ENCODE results near the gene RAB37. TPM values are rescaled to one million over a fixed set of nuclear protein-coding genes. Genes with fewer than 3 reads are reported as not detected.

The RAB37 gene
- total RNA-seq, 1 experiment from 2014 or later = 8.9 TPM

DNA sequence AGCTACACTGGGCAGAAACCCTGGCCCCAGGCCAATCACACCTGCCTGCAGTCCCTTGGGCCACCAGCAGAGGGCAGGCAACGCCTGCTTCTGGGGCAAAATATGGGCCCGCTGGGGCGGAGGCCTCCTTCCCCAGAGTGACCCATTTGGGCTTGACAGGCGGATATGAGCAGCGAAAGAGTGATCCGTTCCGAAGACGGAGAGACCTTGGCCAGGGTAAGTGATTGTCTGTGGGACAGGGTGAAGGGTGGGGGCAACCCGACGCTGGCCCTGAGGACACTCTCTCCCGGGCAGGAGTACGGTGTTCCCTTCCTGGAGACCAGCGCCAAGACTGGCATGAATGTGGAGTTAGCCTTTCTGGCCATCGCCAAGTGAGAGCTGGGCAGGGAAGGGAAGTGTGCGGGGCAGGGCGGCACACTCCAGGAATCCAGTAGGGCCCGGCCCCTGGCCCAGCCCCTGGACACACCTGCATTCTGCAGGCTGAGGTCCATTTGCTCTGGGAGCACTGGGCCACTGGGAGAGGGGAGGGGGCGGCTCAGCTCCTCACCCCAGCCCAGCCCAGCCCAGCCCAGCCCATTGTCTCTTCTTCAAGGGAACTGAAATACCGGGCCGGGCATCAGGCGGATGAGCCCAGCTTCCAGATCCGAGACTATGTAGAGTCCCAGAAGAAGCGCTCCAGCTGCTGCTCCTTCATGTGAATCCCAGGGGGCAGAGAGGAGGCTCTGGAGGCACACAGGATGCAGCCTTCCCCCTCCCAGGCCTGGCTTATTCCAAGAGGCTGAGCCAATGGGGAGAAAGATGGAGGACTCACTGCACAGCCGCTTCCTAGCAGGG lies 7.9 kb downstream of the RAB37 start:
- H3K4me3 Mint-ChIP-seq = peak overlapping the region; percentile 63

DNA sequence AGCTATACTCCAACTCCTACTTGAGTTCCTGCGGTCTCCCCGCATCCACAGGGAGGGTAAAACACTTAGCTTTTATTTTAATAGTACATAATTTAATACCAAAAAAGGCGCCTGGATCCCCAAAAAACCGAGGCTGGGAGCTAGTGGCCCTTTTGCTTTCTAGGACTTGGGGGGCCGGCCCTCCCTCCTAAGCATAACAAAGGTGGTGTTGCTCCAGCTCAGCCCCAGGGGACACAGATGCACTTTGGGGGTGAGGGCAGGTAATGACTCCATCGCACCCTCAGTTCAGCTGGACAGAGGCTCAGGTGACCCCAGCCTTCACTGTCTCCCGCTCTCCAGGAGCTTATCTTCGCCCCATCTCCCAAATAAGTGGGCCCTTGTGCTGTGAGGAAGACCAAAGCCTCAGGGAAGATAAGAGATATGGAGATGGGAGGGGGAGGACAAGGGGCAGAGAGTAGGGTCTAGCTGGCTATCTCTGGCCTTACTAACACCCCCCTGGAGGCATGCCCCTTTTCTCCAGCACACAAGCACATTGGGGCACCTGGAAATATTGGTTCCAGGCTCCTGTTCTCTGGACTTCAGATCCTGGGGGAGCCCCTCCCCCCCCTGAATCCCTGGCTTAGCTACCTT lies 8.6 kb downstream of the RAB37 start:
- peaks cover 3% of the 10 kb centered on the region; the same call in 1 of the 2 replicates for H3K27me3 Mint-ChIP-seq (ENCODE audit: low read depth)
- no peaks in the 10 kb centered on the region for H3K36me3 Mint-ChIP-seq
- POLR2A ChIA-PET = interaction anchor here (0.8 to 3.0 kb wide), 8 partner anchors 9 to 88 kb away, joined by 3 to 14 read pairs (median 5); partner anchors contain the start of genes NAT9 and RAB37
- H3K4me3 Mint-ChIP-seq = peak overlapping the region; percentile 63
- DNase-seq (ENCODE audit: low spot score) (no peak), ATAC-seq (no peak)
- H3K9me3 Mint-ChIP-seq = peaks cover 7% of the 10 kb centered on the region; the same call in 1 of the 2 replicates
- CTCF ChIA-PET = interaction anchor here (0.7 to 4.5 kb wide), 36 partner anchors 8 to 382 kb away, joined by 3 to 262 read pairs (median 7); partner anchors contain the start of genes FDXR, GRIN2C, NAT9 and RAB37
- no peak overlapping the region for H3K27ac Mint-ChIP-seq
- H3K4me1 Mint-ChIP-seq = peaks cover 55% of the 10 kb centered on the region
- TF ChIP-seq, protein P1, sequence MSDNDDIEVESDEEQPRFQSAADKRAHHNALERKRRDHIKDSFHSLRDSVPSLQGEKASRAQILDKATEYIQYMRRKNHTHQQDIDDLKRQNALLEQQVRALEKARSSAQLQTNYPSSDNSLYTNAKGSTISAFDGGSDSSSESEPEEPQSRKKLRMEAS (CRISPR knock-in tag; IDR thresholded peaks at IDR 0.05) = no peak
- no peak for TF ChIP-seq ZNF317 (CRISPR knock-in tag; IDR thresholded peaks at IDR 0.05; ENCODE audit: borderline replicate concordance, low read depth)
- TF ChIP-seq MYBL2 (CRISPR knock-in tag; IDR thresholded peaks at IDR 0.05) = no peak
- TF ChIP-seq RELA (CRISPR knock-in tag; IDR thresholded peaks at IDR 0.05; ENCODE audit: borderline replicate concordance) = no peak
- no peak for TF ChIP-seq SP1 (CRISPR knock-in tag; conservative IDR thresholded peaks at IDR 0.05)
- no peak for TF ChIP-seq CBFB (CRISPR knock-in tag; IDR thresholded peaks at IDR 0.05; ENCODE audit: low read depth)
- no peak for TF ChIP-seq NFYB (CRISPR knock-in tag; conservative IDR thresholded peaks at IDR 0.05; ENCODE audit: low read depth)
- TF ChIP-seq, protein P2, sequence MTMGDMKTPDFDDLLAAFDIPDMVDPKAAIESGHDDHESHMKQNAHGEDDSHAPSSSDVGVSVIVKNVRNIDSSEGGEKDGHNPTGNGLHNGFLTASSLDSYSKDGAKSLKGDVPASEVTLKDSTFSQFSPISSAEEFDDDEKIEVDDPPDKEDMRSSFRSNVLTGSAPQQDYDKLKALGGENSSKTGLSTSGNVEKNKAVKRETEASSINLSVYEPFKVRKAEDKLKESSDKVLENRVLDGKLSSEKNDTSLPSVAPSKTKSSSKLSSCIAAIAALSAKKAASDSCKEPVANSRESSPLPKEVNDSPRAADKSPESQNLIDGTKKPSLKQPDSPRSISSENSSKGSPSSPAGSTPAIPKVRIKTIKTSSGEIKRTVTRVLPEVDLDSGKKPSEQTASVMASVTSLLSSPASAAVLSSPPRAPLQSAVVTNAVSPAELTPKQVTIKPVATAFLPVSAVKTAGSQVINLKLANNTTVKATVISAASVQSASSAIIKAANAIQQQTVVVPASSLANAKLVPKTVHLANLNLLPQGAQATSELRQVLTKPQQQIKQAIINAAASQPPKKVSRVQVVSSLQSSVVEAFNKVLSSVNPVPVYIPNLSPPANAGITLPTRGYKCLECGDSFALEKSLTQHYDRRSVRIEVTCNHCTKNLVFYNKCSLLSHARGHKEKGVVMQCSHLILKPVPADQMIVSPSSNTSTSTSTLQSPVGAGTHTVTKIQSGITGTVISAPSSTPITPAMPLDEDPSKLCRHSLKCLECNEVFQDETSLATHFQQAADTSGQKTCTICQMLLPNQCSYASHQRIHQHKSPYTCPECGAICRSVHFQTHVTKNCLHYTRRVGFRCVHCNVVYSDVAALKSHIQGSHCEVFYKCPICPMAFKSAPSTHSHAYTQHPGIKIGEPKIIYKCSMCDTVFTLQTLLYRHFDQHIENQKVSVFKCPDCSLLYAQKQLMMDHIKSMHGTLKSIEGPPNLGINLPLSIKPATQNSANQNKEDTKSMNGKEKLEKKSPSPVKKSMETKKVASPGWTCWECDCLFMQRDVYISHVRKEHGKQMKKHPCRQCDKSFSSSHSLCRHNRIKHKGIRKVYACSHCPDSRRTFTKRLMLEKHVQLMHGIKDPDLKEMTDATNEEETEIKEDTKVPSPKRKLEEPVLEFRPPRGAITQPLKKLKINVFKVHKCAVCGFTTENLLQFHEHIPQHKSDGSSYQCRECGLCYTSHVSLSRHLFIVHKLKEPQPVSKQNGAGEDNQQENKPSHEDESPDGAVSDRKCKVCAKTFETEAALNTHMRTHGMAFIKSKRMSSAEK (CRISPR knock-in tag; IDR thresholded peaks at IDR 0.05; ENCODE audit: borderline replicate concordance) = no peak
- no peak for TF ChIP-seq NR1H2 (CRISPR knock-in tag; IDR thresholded peaks at IDR 0.05)

More for the DNA sequence above, 7.9 kb downstream of the RAB37 start:
- Mint-ChIP-seq H3K36me3 (no peaks in the 10 kb centered on the region), H3K27ac (no peak overlapping the region), H3K27me3 (ENCODE audit: low read depth) (0 out of 2 replicates have a peak, but pooled peaks cover under 1% of the 10 kb centered on the region), H3K4me1 (peaks cover 49% of the 10 kb centered on the region), H3K9me3 (peaks cover 7% of the 10 kb centered on the region; the same call in 1 of the 2 replicates)
- POLR2A ChIA-PET = interaction anchor here (0.6 to 3.0 kb wide), 8 partner anchors 8 to 88 kb away, joined by 3 to 14 read pairs (median 5); partner anchors contain the start of genes NAT9 and RAB37
- CTCF ChIA-PET = interaction anchor here (0.6 to 4.5 kb wide), 50 partner anchors 8 to 381 kb away, joined by 3 to 262 read pairs (median 4); partner anchors contain the start of genes FDXR, GRIN2C, NAT9 and RAB37
- DNase-seq (ENCODE audit: low spot score) = peak; percentile 95
- ATAC-seq = peak; percentile 36
- TF ChIP-seq, protein P3, sequence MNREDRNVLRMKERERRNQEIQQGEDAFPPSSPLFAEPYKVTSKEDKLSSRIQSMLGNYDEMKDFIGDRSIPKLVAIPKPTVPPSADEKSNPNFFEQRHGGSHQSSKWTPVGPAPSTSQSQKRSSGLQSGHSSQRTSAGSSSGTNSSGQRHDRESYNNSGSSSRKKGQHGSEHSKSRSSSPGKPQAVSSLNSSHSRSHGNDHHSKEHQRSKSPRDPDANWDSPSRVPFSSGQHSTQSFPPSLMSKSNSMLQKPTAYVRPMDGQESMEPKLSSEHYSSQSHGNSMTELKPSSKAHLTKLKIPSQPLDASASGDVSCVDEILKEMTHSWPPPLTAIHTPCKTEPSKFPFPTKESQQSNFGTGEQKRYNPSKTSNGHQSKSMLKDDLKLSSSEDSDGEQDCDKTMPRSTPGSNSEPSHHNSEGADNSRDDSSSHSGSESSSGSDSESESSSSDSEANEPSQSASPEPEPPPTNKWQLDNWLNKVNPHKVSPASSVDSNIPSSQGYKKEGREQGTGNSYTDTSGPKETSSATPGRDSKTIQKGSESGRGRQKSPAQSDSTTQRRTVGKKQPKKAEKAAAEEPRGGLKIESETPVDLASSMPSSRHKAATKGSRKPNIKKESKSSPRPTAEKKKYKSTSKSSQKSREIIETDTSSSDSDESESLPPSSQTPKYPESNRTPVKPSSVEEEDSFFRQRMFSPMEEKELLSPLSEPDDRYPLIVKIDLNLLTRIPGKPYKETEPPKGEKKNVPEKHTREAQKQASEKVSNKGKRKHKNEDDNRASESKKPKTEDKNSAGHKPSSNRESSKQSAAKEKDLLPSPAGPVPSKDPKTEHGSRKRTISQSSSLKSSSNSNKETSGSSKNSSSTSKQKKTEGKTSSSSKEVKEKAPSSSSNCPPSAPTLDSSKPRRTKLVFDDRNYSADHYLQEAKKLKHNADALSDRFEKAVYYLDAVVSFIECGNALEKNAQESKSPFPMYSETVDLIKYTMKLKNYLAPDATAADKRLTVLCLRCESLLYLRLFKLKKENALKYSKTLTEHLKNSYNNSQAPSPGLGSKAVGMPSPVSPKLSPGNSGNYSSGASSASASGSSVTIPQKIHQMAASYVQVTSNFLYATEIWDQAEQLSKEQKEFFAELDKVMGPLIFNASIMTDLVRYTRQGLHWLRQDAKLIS (CRISPR knock-in tag; IDR thresholded peaks at IDR 0.05; ENCODE audit: borderline replicate concordance) = 0 out of 2 replicates have a peak, but pooled peaks have one; percentile 69
- peak; percentile 25; the same call in 1 of the 2 replicates for TF ChIP-seq ZNF263 (CRISPR knock-in tag; IDR thresholded peaks at IDR 0.05; ENCODE audit: low read depth)
- TF ChIP-seq ZNF121 (CRISPR knock-in tag; IDR thresholded peaks at IDR 0.05) = peak; percentile 96
- TF ChIP-seq, protein P4, sequence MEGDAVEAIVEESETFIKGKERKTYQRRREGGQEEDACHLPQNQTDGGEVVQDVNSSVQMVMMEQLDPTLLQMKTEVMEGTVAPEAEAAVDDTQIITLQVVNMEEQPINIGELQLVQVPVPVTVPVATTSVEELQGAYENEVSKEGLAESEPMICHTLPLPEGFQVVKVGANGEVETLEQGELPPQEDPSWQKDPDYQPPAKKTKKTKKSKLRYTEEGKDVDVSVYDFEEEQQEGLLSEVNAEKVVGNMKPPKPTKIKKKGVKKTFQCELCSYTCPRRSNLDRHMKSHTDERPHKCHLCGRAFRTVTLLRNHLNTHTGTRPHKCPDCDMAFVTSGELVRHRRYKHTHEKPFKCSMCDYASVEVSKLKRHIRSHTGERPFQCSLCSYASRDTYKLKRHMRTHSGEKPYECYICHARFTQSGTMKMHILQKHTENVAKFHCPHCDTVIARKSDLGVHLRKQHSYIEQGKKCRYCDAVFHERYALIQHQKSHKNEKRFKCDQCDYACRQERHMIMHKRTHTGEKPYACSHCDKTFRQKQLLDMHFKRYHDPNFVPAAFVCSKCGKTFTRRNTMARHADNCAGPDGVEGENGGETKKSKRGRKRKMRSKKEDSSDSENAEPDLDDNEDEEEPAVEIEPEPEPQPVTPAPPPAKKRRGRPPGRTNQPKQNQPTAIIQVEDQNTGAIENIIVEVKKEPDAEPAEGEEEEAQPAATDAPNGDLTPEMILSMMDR (IDR thresholded peaks at IDR 0.05) = peak; percentile 99
- TF ChIP-seq, protein P5, sequence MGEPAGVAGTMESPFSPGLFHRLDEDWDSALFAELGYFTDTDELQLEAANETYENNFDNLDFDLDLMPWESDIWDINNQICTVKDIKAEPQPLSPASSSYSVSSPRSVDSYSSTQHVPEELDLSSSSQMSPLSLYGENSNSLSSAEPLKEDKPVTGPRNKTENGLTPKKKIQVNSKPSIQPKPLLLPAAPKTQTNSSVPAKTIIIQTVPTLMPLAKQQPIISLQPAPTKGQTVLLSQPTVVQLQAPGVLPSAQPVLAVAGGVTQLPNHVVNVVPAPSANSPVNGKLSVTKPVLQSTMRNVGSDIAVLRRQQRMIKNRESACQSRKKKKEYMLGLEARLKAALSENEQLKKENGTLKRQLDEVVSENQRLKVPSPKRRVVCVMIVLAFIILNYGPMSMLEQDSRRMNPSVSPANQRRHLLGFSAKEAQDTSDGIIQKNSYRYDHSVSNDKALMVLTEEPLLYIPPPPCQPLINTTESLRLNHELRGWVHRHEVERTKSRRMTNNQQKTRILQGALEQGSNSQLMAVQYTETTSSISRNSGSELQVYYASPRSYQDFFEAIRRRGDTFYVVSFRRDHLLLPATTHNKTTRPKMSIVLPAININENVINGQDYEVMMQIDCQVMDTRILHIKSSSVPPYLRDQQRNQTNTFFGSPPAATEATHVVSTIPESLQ (CRISPR knock-in tag; IDR thresholded peaks at IDR 0.05) = no peak
- 0 out of 2 replicates have a peak, but pooled peaks have one; percentile 12 for TF ChIP-seq ZNF416 (CRISPR knock-in tag; IDR thresholded peaks at IDR 0.05)

All from WTC11 (cell line).